ENCODE data around the gene NFRKB. TPM values are rescaled to one million over a fixed set of nuclear protein-coding genes. Genes with fewer than 3 reads are reported as not detected.

NFRKB gene
- total and polyA plus RNA-seq, 2 experiments from 2014 or later: 9.1 to 17.6 TPM

- no peak for TF ChIP-seq EZH2phosphoT487 (IDR thresholded peaks at IDR 0.05; ENCODE audit: insufficient read depth, low read depth)
- TF ChIP-seq EZH2 (IDR thresholded peaks at IDR 0.05; ENCODE audit: insufficient read depth, poor library complexity, severe bottlenecking): no peak
- H3K36me3 ChIP-seq (ENCODE audit: low read depth): no peaks in the 10 kb centered on the region
- no peak overlapping the region for H3K9ac ChIP-seq
- H3K27ac ChIP-seq: no peak overlapping the region
- no peaks in the 10 kb centered on the region for H3K9me3 ChIP-seq (ENCODE audit: low read depth)
- H3K27me3 ChIP-seq (replicated peaks; ENCODE audit: insufficient read depth): no peaks in the 10 kb centered on the region
- in situ Hi-C loops (cut with MboI): no loop called here
- DNase-seq: no peak
- H3K4me2 ChIP-seq (ENCODE audit: unreplicated experiment): no peak overlapping the region
- no peaks in the 10 kb centered on the region for H3F3A ChIP-seq (ENCODE audit: insufficient read depth)
- H2AFZ ChIP-seq: no peak overlapping the region
- H3K4me3 ChIP-seq: no peak overlapping the region
- 97 to 100% methylated on average over 1 of the region's 1 CpG for WGBS, 2 experiments (ENCODE audit: low coverage in 1 of 2, low lambda C conversion rate in 2 of 2, missing lambda C conversion rate in 2 of 2)
- no peaks in the 10 kb centered on the region for H3K79me2 ChIP-seq (ENCODE audit: insufficient read depth)
- H3K4me1 ChIP-seq (ENCODE audit: insufficient read depth): no peaks in the 10 kb centered on the region
- no peaks in the 10 kb centered on the region for H4K20me1 ChIP-seq (ENCODE audit: insufficient read depth)
- no peaks in the 10 kb centered on the region for H3K9me2 ChIP-seq (ENCODE audit: insufficient read depth)
These were observed 37.9 kb upstream of the NFRKB start for GRCh38 chr11:129933262-129933661.

- Histone ChIP-seq H3K4me3 (no peak overlapping the region), H3K27ac (no peak overlapping the region), H3F3A (ENCODE audit: insufficient read depth) (no peaks in the 10 kb centered on the region), H3K4me2 (ENCODE audit: unreplicated experiment) (no peak overlapping the region), H3K9me2 (ENCODE audit: insufficient read depth) (no peaks in the 10 kb centered on the region), H3K79me2 (ENCODE audit: insufficient read depth) (no peaks in the 10 kb centered on the region), H3K27me3 (replicated peaks; ENCODE audit: insufficient read depth) (no peaks in the 10 kb centered on the region), H2AFZ (no peak overlapping the region), H3K36me3 (ENCODE audit: low read depth) (no peaks in the 10 kb centered on the region), H3K9ac (no peak overlapping the region), H4K20me1 (ENCODE audit: insufficient read depth) (no peaks in the 10 kb centered on the region), H3K4me1 (ENCODE audit: insufficient read depth) (no peaks in the 10 kb centered on the region), H3K9me3 (ENCODE audit: low read depth) (no peaks in the 10 kb centered on the region)
- WGBS, 2 experiments (ENCODE audit: low coverage in 1 of 2, low lambda C conversion rate in 2 of 2, missing lambda C conversion rate in 2 of 2): 72 to 73% methylated on average over 7 of the region's 7 CpGs
- no peak for DNase-seq
- TF ChIP-seq EZH2 (IDR thresholded peaks at IDR 0.05; ENCODE audit: insufficient read depth, poor library complexity, severe bottlenecking) (no peak), EZH2phosphoT487 (IDR thresholded peaks at IDR 0.05; ENCODE audit: insufficient read depth, low read depth) (no peak)
- in situ Hi-C loops (cut with MboI): no loop called here
These were observed 37.1 kb upstream of the NFRKB start for GRCh38 chr11:129932381-129933067.

GRCh38 chr11:129930743-129931142 is 35.4 kb upstream of the NFRKB start:
- H3K27ac ChIP-seq: no peak overlapping the region
- H3F3A ChIP-seq (ENCODE audit: insufficient read depth): no peaks in the 10 kb centered on the region
- WGBS, 2 experiments (ENCODE audit: low coverage in 1 of 2, low lambda C conversion rate in 2 of 2, missing lambda C conversion rate in 2 of 2): 94 to 95% methylated on average over 13 of the region's 13 CpGs
- no peak for TF ChIP-seq EZH2 (IDR thresholded peaks at IDR 0.05; ENCODE audit: insufficient read depth, poor library complexity, severe bottlenecking)
- TF ChIP-seq EZH2phosphoT487 (IDR thresholded peaks at IDR 0.05; ENCODE audit: insufficient read depth, low read depth): no peak
- H3K79me2 ChIP-seq (ENCODE audit: insufficient read depth): no peaks in the 10 kb centered on the region
- no peaks in the 10 kb centered on the region for H4K20me1 ChIP-seq (ENCODE audit: insufficient read depth)
- no peak overlapping the region for H3K9ac ChIP-seq
- H3K9me3 ChIP-seq (ENCODE audit: low read depth): no peaks in the 10 kb centered on the region
- no peaks in the 10 kb centered on the region for H3K36me3 ChIP-seq (ENCODE audit: low read depth)
- no peaks in the 10 kb centered on the region for H3K9me2 ChIP-seq (ENCODE audit: insufficient read depth)
- H3K4me1 ChIP-seq (ENCODE audit: insufficient read depth): no peaks in the 10 kb centered on the region
- in situ Hi-C loops (cut with MboI): no loop called here
- no peak for DNase-seq
- no peak overlapping the region for H2AFZ ChIP-seq
- H3K4me3 ChIP-seq: no peak overlapping the region
- no peaks in the 10 kb centered on the region for H3K27me3 ChIP-seq (replicated peaks; ENCODE audit: insufficient read depth)
- no peak overlapping the region for H3K4me2 ChIP-seq (ENCODE audit: unreplicated experiment)

- no peaks in the 10 kb centered on the region for H3K9me2 ChIP-seq (ENCODE audit: insufficient read depth)
- no peaks in the 10 kb centered on the region for H3F3A ChIP-seq (ENCODE audit: insufficient read depth)
- no peak overlapping the region for H2AFZ ChIP-seq
- no peaks in the 10 kb centered on the region for H3K9me3 ChIP-seq (ENCODE audit: low read depth)
- TF ChIP-seq EZH2phosphoT487 (IDR thresholded peaks at IDR 0.05; ENCODE audit: insufficient read depth, low read depth) (no peak), EZH2 (IDR thresholded peaks at IDR 0.05; ENCODE audit: insufficient read depth, poor library complexity, severe bottlenecking) (no peak)
- in situ Hi-C loops (cut with MboI): no loop called here
- H3K9ac ChIP-seq: no peak overlapping the region
- H3K36me3 ChIP-seq (ENCODE audit: low read depth): no peaks in the 10 kb centered on the region
- peak; percentile 18 for DNase-seq
- no peaks in the 10 kb centered on the region for H3K27me3 ChIP-seq (replicated peaks; ENCODE audit: insufficient read depth)
- H4K20me1 ChIP-seq (ENCODE audit: insufficient read depth): no peaks in the 10 kb centered on the region
- no peaks in the 10 kb centered on the region for H3K4me1 ChIP-seq (ENCODE audit: insufficient read depth)
- H3K79me2 ChIP-seq (ENCODE audit: insufficient read depth): no peaks in the 10 kb centered on the region
- 76 to 83% methylated on average over 6 of the region's 6 CpGs for WGBS, 2 experiments (ENCODE audit: low coverage in 1 of 2, low lambda C conversion rate in 2 of 2, missing lambda C conversion rate in 2 of 2)
- H3K27ac ChIP-seq: no peak overlapping the region
- H3K4me2 ChIP-seq (ENCODE audit: unreplicated experiment): no peak overlapping the region
- H3K4me3 ChIP-seq: no peak overlapping the region
These were observed 34.9 kb upstream of the NFRKB start for GRCh38 chr11:129930296-129930695.

All from GM23248 (cell line).